Ovary (tissue), 3 donors: ENCODE measurements around the gene FTCD.

Source experiments
- EP300 ChIP-seq: sonication (generic); formaldehyde crosslinking; IDR thresholded peaks from one replicate; pipeline ENCODE4 v1.6.1; 2017; ENCODE audit warnings: antibody characterized with exemption
- POLR2A ChIP-seq: fragments of 450-650 bp; IDR thresholded peaks from one replicate; pipeline ENCODE4 v1.6.1; 2017; ENCODE audit warnings: antibody characterized with exemption, mild to moderate bottlenecking, moderate library complexity
- TF ChIP-seq, protein P1 (sequence below), 3 donors: fragments of 450-650 bp in 2 of 3; fragments of 200-600 bp in 1 of 3; IDR thresholded peaks; one replicate each; pipeline versions ENCODE4 v1.5.1 to v1.8.0; 2016 to 2022; ENCODE audit warnings: antibody characterized with exemption in 3 of 3, mild to moderate bottlenecking in 1 of 3
- donor health status: DM: no; HTN: no; CAD: no.

DNA sequence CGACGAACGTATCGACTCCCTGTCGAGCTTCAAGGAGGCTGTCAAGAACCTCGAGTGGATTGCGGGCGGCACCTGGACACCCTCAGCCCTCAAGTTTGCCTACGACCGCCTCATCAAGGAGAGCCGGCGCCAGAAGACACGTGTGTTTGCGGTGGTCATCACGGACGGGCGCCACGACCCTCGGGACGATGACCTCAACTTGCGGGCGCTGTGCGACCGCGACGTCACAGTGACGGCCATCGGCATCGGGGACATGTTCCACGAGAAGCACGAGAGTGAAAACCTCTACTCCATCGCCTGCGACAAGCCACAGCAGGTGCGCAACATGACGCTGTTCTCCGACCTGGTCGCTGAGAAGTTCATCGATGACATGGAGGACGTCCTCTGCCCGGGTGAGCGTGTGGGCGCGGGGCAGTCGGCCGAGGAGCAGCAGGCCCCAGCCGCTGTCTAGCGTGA lies 29.5 kb downstream of the FTCD start:
- TF ChIP-seq, protein P1, sequence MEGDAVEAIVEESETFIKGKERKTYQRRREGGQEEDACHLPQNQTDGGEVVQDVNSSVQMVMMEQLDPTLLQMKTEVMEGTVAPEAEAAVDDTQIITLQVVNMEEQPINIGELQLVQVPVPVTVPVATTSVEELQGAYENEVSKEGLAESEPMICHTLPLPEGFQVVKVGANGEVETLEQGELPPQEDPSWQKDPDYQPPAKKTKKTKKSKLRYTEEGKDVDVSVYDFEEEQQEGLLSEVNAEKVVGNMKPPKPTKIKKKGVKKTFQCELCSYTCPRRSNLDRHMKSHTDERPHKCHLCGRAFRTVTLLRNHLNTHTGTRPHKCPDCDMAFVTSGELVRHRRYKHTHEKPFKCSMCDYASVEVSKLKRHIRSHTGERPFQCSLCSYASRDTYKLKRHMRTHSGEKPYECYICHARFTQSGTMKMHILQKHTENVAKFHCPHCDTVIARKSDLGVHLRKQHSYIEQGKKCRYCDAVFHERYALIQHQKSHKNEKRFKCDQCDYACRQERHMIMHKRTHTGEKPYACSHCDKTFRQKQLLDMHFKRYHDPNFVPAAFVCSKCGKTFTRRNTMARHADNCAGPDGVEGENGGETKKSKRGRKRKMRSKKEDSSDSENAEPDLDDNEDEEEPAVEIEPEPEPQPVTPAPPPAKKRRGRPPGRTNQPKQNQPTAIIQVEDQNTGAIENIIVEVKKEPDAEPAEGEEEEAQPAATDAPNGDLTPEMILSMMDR (IDR thresholded peaks at IDR 0.05): no peak
- TF ChIP-seq POLR2A (no peak), EP300 (no peak)
